ENCODE measurements around the gene MAN1A1.

MAN1A1 gene

DNA sequence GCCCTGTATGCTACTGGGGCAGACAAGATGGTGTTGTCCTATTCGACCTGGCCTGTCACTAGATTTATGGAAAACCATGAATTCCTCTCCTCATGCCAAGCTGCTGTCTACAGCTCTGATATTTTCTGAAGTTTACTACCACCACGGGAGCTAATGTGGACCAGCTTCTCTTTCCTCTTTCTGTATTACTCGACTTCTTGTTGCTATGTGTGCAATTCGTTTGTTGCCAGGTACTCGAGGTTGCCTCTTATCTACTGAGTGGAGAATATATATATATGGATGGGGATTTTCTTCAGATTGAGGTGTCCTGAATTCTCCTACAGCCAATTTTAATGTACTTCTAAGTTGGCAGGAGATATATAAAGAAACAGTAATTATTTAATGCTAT is 34.7 kb downstream of the MAN1A1 start:
- no peaks in the 10 kb centered on the region for H3K9me3 ChIP-seq (ENCODE audit: control insufficient read depth, insufficient read depth, low read depth, low read length)
- POLR2A ChIA-PET = no interaction called here
- no peak overlapping the region for H3K27ac ChIP-seq (ENCODE audit: extremely low read depth, low read depth, low read length)
- H3K36me3 ChIP-seq (ENCODE audit: control insufficient read depth in 2 of 2, insufficient read depth in 1 of 2, low read length in 2 of 2) = peaks cover 0 to 4% of the 10 kb centered on the region in 2 experiments; a peak in 1 of 3 replicates
- no peak overlapping the region for H3K4me3 ChIP-seq (ENCODE audit: low read depth, low read length)
- CTCF ChIA-PET = interaction anchor here (1.4 to 1.7 kb wide), 2 partner anchors 10 to 167 kb away, joined by 4 to 17 read pairs; no protein-coding TSS in a partner anchor
- TF ChIP-seq, protein P1, sequence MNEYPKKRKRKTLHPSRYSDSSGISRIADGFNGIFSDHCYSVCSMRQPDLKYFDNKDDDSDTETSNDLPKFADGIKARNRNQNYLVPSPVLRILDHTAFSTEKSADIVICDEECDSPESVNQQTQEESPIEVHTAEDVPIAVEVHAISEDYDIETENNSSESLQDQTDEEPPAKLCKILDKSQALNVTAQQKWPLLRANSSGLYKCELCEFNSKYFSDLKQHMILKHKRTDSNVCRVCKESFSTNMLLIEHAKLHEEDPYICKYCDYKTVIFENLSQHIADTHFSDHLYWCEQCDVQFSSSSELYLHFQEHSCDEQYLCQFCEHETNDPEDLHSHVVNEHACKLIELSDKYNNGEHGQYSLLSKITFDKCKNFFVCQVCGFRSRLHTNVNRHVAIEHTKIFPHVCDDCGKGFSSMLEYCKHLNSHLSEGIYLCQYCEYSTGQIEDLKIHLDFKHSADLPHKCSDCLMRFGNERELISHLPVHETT (tag by site-specific recombination; IDR thresholded peaks at IDR 0.05) = no peak
- no peak for TF ChIP-seq ZNF514 (tag by site-specific recombination; IDR thresholded peaks at IDR 0.05)
- no peak for TF ChIP-seq ZSCAN16 (tag by site-specific recombination; IDR thresholded peaks at IDR 0.05)
- TF ChIP-seq ZBTB8A (tag by site-specific recombination; IDR thresholded peaks at IDR 0.05) = no peak
- TF ChIP-seq, protein P2, sequence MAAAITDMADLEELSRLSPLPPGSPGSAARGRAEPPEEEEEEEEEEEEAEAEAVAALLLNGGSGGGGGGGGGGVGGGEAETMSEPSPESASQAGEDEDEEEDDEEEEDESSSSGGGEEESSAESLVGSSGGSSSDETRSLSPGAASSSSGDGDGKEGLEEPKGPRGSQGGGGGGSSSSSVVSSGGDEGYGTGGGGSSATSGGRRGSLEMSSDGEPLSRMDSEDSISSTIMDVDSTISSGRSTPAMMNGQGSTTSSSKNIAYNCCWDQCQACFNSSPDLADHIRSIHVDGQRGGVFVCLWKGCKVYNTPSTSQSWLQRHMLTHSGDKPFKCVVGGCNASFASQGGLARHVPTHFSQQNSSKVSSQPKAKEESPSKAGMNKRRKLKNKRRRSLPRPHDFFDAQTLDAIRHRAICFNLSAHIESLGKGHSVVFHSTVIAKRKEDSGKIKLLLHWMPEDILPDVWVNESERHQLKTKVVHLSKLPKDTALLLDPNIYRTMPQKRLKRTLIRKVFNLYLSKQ (tag by site-specific recombination; IDR thresholded peaks at IDR 0.05; ENCODE audit: borderline replicate concordance) = no peak
- TF ChIP-seq ZFP37 (tag by site-specific recombination; IDR thresholded peaks at IDR 0.05) = no peak
- TF ChIP-seq REPIN1 (tag by site-specific recombination; IDR thresholded peaks at IDR 0.05; ENCODE audit: low read depth) = no peak
- no peak for TF ChIP-seq ZNF530 (tag by site-specific recombination; IDR thresholded peaks at IDR 0.05; ENCODE audit: low read depth)
- TF ChIP-seq, protein P3, sequence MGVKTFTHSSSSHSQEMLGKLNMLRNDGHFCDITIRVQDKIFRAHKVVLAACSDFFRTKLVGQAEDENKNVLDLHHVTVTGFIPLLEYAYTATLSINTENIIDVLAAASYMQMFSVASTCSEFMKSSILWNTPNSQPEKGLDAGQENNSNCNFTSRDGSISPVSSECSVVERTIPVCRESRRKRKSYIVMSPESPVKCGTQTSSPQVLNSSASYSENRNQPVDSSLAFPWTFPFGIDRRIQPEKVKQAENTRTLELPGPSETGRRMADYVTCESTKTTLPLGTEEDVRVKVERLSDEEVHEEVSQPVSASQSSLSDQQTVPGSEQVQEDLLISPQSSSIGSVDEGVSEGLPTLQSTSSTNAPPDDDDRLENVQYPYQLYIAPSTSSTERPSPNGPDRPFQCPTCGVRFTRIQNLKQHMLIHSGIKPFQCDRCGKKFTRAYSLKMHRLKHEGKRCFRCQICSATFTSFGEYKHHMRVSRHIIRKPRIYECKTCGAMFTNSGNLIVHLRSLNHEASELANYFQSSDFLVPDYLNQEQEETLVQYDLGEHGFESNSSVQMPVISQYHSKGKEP (tag by site-specific recombination; IDR thresholded peaks at IDR 0.05) = no peak
- TF ChIP-seq ZNF248 (tag by site-specific recombination; IDR thresholded peaks at IDR 0.05) = no peak
- TF ChIP-seq, protein P4, sequence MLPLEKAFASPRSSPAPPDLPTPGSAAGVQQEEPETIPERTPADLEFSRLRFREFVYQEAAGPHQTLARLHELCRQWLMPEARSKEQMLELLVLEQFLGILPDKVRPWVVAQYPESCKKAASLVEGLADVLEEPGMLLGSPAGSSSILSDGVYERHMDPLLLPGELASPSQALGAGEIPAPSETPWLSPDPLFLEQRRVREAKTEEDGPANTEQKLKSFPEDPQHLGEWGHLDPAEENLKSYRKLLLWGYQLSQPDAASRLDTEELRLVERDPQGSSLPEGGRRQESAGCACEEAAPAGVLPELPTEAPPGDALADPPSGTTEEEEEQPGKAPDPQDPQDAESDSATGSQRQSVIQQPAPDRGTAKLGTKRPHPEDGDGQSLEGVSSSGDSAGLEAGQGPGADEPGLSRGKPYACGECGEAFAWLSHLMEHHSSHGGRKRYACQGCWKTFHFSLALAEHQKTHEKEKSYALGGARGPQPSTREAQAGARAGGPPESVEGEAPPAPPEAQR (tag by site-specific recombination; IDR thresholded peaks at IDR 0.05) = no peak
- H3K4me1 ChIP-seq (ENCODE audit: control insufficient read depth, insufficient read depth, low read length) = no peaks in the 10 kb centered on the region

DNA sequence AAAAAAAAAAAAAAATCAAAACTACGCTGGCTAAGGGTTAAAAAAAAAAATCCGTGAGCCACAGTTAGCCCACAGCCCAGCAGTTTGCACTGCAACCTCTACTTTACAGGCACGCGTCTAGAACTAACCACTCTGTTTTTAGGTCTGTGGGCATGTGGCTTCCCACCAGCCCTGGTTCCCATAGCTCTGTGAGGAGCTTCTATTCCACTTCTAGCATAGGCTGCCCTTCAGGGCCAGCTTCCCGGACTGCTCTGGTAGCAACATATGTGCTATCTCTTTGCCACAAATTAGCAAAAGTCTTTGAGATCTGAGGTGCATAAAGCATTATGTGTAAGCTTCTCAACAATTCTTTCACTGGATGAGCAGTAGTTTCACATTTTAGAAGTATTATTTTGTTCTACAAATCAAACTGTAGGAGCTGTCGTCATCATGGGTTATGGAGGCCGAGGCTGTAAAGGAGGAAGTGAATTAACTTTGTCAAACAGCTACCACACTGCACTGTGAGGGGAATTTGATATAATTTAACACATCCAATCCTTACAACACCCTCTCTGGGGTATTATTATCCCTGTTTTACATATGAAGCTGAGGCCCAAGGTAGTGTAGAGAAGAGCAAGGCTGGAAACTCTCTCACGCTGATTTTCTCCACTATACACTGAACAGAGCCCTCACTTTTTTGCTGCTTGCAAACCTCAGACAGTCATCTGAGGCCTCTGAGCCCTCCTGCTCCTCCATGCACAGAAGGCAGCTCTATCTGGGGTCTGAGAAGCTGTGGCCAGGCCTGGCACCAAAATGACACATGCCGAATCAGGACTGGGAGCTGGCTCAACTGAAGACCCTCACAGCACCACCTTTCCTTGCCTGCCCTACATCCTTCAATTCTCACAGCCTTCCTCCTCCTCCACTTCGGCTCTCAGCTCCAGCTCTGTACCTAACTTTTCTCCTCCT is 35.4 kb downstream of the MAN1A1 start:
- Histone ChIP-seq H3K9me3 (ENCODE audit: control insufficient read depth, insufficient read depth, low read depth, low read length) (no peaks in the 10 kb centered on the region), H3K4me1 (ENCODE audit: control insufficient read depth, insufficient read depth, low read length) (no peaks in the 10 kb centered on the region), H3K36me3 (ENCODE audit: control insufficient read depth in 2 of 2, insufficient read depth in 1 of 2, low read length in 2 of 2) (peaks cover 0 to 4% of the 10 kb centered on the region in 2 experiments; a peak in 1 of 3 replicates), H3K4me3 (ENCODE audit: low read depth, low read length) (no peak overlapping the region), H3K27ac (ENCODE audit: extremely low read depth, low read depth, low read length) (no peak overlapping the region)
- ChIA-PET POLR2A (interaction anchor here (0.6 to 0.7 kb wide), 3 partner anchors 72 to 280 kb away, joined by 3 to 6 read pairs (median 3); no protein-coding TSS in a partner anchor), CTCF (interaction anchor here (1.0 to 1.7 kb wide), 3 partner anchors 9 to 185 kb away, joined by 4 to 17 read pairs (median 4); no protein-coding TSS in a partner anchor)
- no peak for TF ChIP-seq FEZF1 (tag by site-specific recombination; IDR thresholded peaks at IDR 0.05)
- TF ChIP-seq ZNF2 (tag by site-specific recombination; IDR thresholded peaks at IDR 0.05) = no peak
- TF ChIP-seq, protein P5, sequence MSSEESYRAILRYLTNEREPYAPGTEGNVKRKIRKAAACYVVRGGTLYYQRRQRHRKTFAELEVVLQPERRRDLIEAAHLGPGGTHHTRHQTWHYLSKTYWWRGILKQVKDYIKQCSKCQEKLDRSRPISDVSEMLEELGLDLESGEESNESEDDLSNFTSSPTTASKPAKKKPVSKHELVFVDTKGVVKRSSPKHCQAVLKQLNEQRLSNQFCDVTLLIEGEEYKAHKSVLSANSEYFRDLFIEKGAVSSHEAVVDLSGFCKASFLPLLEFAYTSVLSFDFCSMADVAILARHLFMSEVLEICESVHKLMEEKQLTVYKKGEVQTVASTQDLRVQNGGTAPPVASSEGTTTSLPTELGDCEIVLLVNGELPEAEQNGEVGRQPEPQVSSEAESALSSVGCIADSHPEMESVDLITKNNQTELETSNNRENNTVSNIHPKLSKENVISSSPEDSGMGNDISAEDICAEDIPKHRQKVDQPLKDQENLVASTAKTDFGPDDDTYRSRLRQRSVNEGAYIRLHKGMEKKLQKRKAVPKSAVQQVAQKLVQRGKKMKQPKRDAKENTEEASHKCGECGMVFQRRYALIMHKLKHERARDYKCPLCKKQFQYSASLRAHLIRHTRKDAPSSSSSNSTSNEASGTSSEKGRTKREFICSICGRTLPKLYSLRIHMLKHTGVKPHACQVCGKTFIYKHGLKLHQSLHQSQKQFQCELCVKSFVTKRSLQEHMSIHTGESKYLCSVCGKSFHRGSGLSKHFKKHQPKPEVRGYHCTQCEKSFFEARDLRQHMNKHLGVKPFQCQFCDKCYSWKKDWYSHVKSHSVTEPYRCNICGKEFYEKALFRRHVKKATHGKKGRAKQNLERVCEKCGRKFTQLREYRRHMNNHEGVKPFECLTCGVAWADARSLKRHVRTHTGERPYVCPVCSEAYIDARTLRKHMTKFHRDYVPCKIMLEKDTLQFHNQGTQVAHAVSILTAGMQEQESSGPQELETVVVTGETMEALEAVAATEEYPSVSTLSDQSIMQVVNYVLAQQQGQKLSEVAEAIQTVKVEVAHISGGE (tag by site-specific recombination; conservative IDR thresholded peaks at IDR 0.05; ENCODE audit: low read depth) = no peak
- no peak for TF ChIP-seq ZBTB21 (tag by site-specific recombination; IDR thresholded peaks at IDR 0.05)

Data from HEK293 (cell line).